GM12878 (cell line): ENCODE data around the gene PPP1R15A. TPM values are rescaled to one million over a fixed set of nuclear protein-coding genes. Genes with fewer than 3 reads are reported as not detected.

Source experiments
- ATAC-seq: fragments of 200-7000 bp; cut with Tn5 transposase; 3 replicates; pipeline ENCODE4 v1.9.1; 2020; ENCODE audit warnings: mild to moderate bottlenecking, moderate library complexity
- BruUV-seq: library from RNA; stranded (reverse); fragments of 400-500 nt; replicated peaks from 2 replicates; lab custom pipeline; 2021; lab: Mats Ljungman, UMichigan
- CTCF ChIA-PET: fragments of 300-600 bp; sonication (Branson Sonifier 250); formaldehyde crosslinking; extraction: SDS; loops from one replicate; lab custom pipeline; 2021; ENCODE audit warnings: inconsistent platforms; lab: Yijun Ruan, JAX
- POLR2A ChIA-PET: fragments of 350-600 bp; formaldehyde crosslinking; extraction: SDS; loops from one replicate; lab custom pipeline; 2021; ENCODE audit warnings: inconsistent platforms; lab: Charles Lee
- RAD21 ChIA-PET: fragments of 300-600 bp; sonication (Branson Sonifier 250); formaldehyde crosslinking; loops from one replicate; lab custom pipeline; 2023; ENCODE audit warnings: antibody characterized with exemption; ENCODE audit not compliant: unreplicated experiment; lab: Charles Lee
- SMC1A ChIA-PET: fragments of 300-600 bp; sonication (Branson Sonifier 250); formaldehyde crosslinking; loops from one replicate; lab custom pipeline; 2023; ENCODE audit not compliant: unreplicated experiment, uncharacterized antibody; lab: Charles Lee
- DNase-seq: peaks from one replicate; pipeline ENCODE4 v3.0.0-alpha.2; 2011; ENCODE audit warnings: low read depth, low spot score
- FAIRE-seq: peaks from 3 replicates; lab custom pipeline; 2011; peaks lifted over from hg19 to GRCh38; lab: Jason Lieb, UNC
- H2AFZ ChIP-seq: 2 replicates; pipeline ENCODE4 v1.6.0; 2011; ENCODE audit warnings: low read depth, low read length, control low read depth; ENCODE audit not compliant: control insufficient read depth
- H3K27ac ChIP-seq: 2 replicates; pipeline ENCODE4 v1.5.1; 2011; ENCODE audit warnings: control low read depth; ENCODE audit not compliant: control insufficient read depth, insufficient read depth
- H3K27me3 ChIP-seq, 2 experiments: replicated peaks in 1 of 2; 2 replicates each; pipeline versions ENCODE4 v1.6.0 to v1.6.1; 2011; ENCODE audit warnings: low read length in 1 of 2; ENCODE audit not compliant: control insufficient read depth in 2 of 2, insufficient read depth in 2 of 2
- H3K36me3 ChIP-seq, 2 experiments: 2 replicates each; pipeline ENCODE4 v1.5.1; 2011; ENCODE audit warnings: low read length in 1 of 2; ENCODE audit not compliant: control insufficient read depth in 2 of 2, insufficient read depth in 2 of 2
- H3K4me1 ChIP-seq: 2 replicates; pipeline ENCODE4 v1.6.1; 2011; ENCODE audit warnings: mild to moderate bottlenecking, low read length, moderate library complexity, mixed read lengths; ENCODE audit not compliant: control insufficient read depth, insufficient read depth
- H3K4me2 ChIP-seq: 2 replicates; pipeline ENCODE4 v1.6.0; 2011; ENCODE audit warnings: control low read depth; ENCODE audit not compliant: control insufficient read depth, insufficient read depth
- H3K4me3 ChIP-seq: fragments of 200-600 bp; sonication (generic); 2 replicates; pipeline ENCODE4 v1.5.1; 2016
- H3K79me2 ChIP-seq: 2 replicates; pipeline ENCODE4 v1.6.0; 2011; ENCODE audit warnings: low read length; ENCODE audit not compliant: control insufficient read depth, insufficient read depth
- H3K9ac ChIP-seq: 2 replicates; pipeline ENCODE4 v1.8.0; 2011; ENCODE audit warnings: low read length, control low read depth, mixed read lengths; ENCODE audit not compliant: control insufficient read depth, insufficient read depth
- H3K9me3 ChIP-seq: replicated peaks from 3 replicates; pipeline ENCODE4 v1.5.1; 2011; ENCODE audit warnings: mild to moderate bottlenecking, low read length; ENCODE audit not compliant: control insufficient read depth, insufficient read depth
- H4K20me1 ChIP-seq: 2 replicates; pipeline ENCODE4 v1.6.0; 2011; ENCODE audit not compliant: control insufficient read depth, insufficient read depth
- BRCA1 ChIP-seq: IDR thresholded peaks from 2 replicates; pipeline ENCODE4 v1.6.1; 2011; ENCODE audit warnings: low read depth, low read length, improper control_type of control experiment
- CEBPB ChIP-seq, 2 experiments: fragments of 150-350 bp in 1 of 2; IDR thresholded peaks; 2 replicates each; pipeline ENCODE4 v1.6.1; 2012 to 2014; ENCODE audit warnings: low read depth in 2 of 2, low read length in 2 of 2, borderline replicate concordance in 1 of 2, inconsistent platforms in 1 of 2
- ETV6 ChIP-seq, 2 experiments: fragments of 450-650 bp in 1 of 2; IDR thresholded peaks in 1 of 2; conservative IDR thresholded peaks in 1 of 2; 2 replicates each; pipeline ENCODE4 v1.6.1; 2014; ENCODE audit warnings: antibody characterized with exemption in 1 of 2, borderline replicate concordance in 1 of 2, low read depth in 1 of 2, mild to moderate bottlenecking in 1 of 2, moderate library complexity in 1 of 2
- HDGF ChIP-seq: fragments of 450-650 bp; IDR thresholded peaks from 2 replicates; pipeline ENCODE4 v1.6.1; 2016; ENCODE audit warnings: antibody characterized with exemption
- NR2F1 ChIP-seq: fragments of 450-650 bp; conservative IDR thresholded peaks from 2 replicates; pipeline ENCODE4 v1.6.1; 2017; ENCODE audit warnings: mild to moderate bottlenecking
- WGBS: methylation state at CpG from one replicate; pipeline ENCODE4 v1.1.6; 2016; ENCODE audit warnings: low lambda C conversion rate; ENCODE audit not compliant: insufficient replicate concordance, insufficient coverage; ENCODE audit errors: missing lambda C conversion rate; 5-methylcytosine and 5-hydroxymethylcytosine counted together
- in situ Hi-C: fragments of 300-500 bp; cut with MboI; formaldehyde crosslinking; loops from 9 replicates; pipeline ENCODE4 v1.14.3; 2018; ENCODE audit warnings: mixed read lengths
- intact Hi-C: fragments of 100-400 bp; cut with micrococcal nuclease; formaldehyde crosslinking; loops from one replicate; pipeline ENCODE4 v1.14.2; 2022; ENCODE audit not compliant: unreplicated experiment
- polyA plus RNA-seq, 11 experiments: library from polyadenylated mRNA; depleted of rRNA in 4 of 11; unstranded in 6 of 11; stranded (reverse) in 5 of 11; fragments of >200 nt; fragmentation: Nextera tagmentation in 4 of 11; fragmentation: Illumina TruSeq in 1 of 11; extraction: Ambion mirVana in 4 of 11; extraction: Trizol in 1 of 11; gene quantifications; 1 replicate in 1 of 11; 2 replicates in 10 of 11; pipeline versions ENCODE4 v1.2.1 to v1.2.3, GENCODE V29; 2011 to 2016; ENCODE audit warnings: inconsistent platforms in 2 of 11, missing spikeins in 2 of 11, low read depth in 1 of 11
- total RNA-seq, 4 experiments: library from RNA; depleted of rRNA in 3 of 4; stranded (reverse); fragments of >200 nt in 3 of 4; fragmentation: Illumina TruSeq in 1 of 4; extraction: Trizol in 1 of 4; gene quantifications; 2 replicates each; pipeline versions ENCODE4 v1.2.1 to v1.2.3, GENCODE V29; 2013 to 2021
- TF ChIP-seq, protein P1 (sequence below): IDR thresholded peaks from 2 replicates; pipeline ENCODE4 v1.6.1; 2012; ENCODE audit warnings: improper control_type of control experiment, low read depth, low read length; ENCODE audit not compliant: insufficient replicate concordance
- TF ChIP-seq, protein P2 (sequence below): fragments of 450-650 bp; IDR thresholded peaks from 2 replicates; pipeline ENCODE4 v1.6.1; 2016; ENCODE audit warnings: mild to moderate bottlenecking, moderate library complexity, borderline replicate concordance

PPP1R15A gene
- total and polyA plus RNA-seq, 10 of the 15 experiments (the other 5 are each of a cell fraction or from before 2014, with no cell fraction given): 0.68 to 50.8 (median 27.7) TPM

DNA sequence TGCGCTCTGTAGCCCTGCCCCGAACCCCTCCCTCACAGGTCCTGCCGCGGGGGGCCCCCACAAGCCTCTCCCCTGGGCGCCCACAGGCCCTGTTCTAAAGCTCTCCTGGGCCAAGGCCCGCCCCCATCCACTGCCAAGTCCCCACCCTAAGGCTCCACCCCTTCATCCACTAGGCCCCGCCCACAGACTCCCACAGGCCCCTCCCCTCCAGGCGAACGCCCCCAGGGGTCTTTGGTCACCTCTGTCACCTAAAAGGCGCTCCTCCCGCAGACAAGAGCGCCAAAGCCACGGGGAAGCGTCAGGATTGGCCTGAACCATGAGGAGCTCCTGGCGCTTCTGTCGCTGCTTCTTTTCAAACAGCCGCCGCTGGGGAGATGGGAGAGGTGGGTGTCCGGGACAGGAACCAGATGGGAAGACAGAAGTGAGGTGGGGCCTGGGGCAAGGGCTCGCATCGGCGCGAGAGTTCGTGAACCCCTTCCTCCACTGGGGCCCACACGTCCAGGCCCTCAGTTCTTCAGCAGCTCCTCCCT lies 24.0 kb downstream of the PPP1R15A start (continued):
- TF ChIP-seq CEBPB (IDR thresholded peaks at IDR 0.05; ENCODE audit: borderline replicate concordance in 1 of 2, low read depth in 2 of 2, low read length in 2 of 2) (no peak), HDGF (peak; percentile 46; the same call in 1 of the 2 replicates), BRCA1 (no peak)

DNA sequence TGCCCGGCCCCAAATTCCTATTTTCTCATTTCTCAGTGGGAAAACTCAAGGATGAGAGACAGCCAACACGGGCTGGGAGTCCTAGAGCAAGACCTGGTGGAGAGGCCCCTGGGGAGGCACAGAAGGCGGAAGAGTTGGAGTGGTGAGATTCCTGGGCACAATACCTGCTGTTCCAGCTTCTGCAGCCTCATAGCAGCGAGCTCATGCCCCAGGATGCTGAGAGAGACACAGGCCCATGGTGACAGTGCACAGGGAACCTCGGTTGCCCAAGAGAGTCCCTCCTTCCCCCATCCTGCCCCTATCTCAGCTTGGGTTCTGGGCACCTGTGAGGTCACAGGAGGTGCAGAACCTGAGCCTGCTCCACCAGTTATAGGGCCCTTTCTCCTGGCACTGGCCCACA lies 25.0 kb downstream of the PPP1R15A start:
- RAD21 ChIA-PET: no interaction called here
- WGBS: 50% methylated on average over 5 of the region's 5 CpGs
- SMC1A ChIA-PET: interaction anchor here (1.7 kb wide), 1 partner anchor 56 kb away, joined by 3 read pairs; no protein-coding TSS in a partner anchor
- no peak overlapping the region for H3K27ac ChIP-seq
- POLR2A ChIA-PET: interaction anchor here (0.9 to 2.5 kb wide), 4 partner anchors 14 to 67 kb away, joined by 4 to 22 read pairs (median 10); no protein-coding TSS in a partner anchor
- H3K4me3 ChIP-seq: no peak overlapping the region
- intact Hi-C loops (no loop called here), in situ Hi-C loops (no loop called here)
- BruUV-seq: no TSS peak
- FAIRE-seq (no peak), ATAC-seq (no peak), DNase-seq (no peak)
- peaks cover 14% of the 10 kb centered on the region for H3K79me2 ChIP-seq
- H3K9ac ChIP-seq: no peak overlapping the region
- H3K4me2 ChIP-seq: no peak overlapping the region
- CTCF ChIA-PET: interaction anchor here (1.1 kb wide), 1 partner anchor 17 kb away, joined by 4 read pairs; no protein-coding TSS in a partner anchor
- no peaks in the 10 kb centered on the region for H3K36me3 ChIP-seq
- H3K9me3 ChIP-seq: no peaks in the 10 kb centered on the region
- H2AFZ ChIP-seq: no peak overlapping the region
- H3K4me1 ChIP-seq: peaks cover 1% of the 10 kb centered on the region
- no peaks in the 10 kb centered on the region for H3K27me3 ChIP-seq
- H4K20me1 ChIP-seq: no peaks in the 10 kb centered on the region
- TF ChIP-seq, protein P1, sequence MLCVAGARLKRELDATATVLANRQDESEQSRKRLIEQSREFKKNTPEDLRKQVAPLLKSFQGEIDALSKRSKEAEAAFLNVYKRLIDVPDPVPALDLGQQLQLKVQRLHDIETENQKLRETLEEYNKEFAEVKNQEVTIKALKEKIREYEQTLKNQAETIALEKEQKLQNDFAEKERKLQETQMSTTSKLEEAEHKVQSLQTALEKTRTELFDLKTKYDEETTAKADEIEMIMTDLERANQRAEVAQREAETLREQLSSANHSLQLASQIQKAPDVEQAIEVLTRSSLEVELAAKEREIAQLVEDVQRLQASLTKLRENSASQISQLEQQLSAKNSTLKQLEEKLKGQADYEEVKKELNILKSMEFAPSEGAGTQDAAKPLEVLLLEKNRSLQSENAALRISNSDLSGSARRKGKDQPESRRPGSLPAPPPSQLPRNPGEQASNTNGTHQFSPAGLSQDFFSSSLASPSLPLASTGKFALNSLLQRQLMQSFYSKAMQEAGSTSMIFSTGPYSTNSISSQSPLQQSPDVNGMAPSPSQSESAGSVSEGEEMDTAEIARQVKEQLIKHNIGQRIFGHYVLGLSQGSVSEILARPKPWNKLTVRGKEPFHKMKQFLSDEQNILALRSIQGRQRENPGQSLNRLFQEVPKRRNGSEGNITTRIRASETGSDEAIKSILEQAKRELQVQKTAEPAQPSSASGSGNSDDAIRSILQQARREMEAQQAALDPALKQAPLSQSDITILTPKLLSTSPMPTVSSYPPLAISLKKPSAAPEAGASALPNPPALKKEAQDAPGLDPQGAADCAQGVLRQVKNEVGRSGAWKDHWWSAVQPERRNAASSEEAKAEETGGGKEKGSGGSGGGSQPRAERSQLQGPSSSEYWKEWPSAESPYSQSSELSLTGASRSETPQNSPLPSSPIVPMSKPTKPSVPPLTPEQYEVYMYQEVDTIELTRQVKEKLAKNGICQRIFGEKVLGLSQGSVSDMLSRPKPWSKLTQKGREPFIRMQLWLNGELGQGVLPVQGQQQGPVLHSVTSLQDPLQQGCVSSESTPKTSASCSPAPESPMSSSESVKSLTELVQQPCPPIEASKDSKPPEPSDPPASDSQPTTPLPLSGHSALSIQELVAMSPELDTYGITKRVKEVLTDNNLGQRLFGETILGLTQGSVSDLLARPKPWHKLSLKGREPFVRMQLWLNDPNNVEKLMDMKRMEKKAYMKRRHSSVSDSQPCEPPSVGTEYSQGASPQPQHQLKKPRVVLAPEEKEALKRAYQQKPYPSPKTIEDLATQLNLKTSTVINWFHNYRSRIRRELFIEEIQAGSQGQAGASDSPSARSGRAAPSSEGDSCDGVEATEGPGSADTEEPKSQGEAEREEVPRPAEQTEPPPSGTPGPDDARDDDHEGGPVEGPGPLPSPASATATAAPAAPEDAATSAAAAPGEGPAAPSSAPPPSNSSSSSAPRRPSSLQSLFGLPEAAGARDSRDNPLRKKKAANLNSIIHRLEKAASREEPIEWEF: no peak
- TF ChIP-seq NR2F1 (no peak), ETV6 (conservative IDR thresholded peaks at IDR 0.05 in 1 of 2, IDR thresholded peaks at IDR 0.05 in 1 of 2; ENCODE audit: borderline replicate concordance in 1 of 2, low read depth in 1 of 2) (no peak)
- TF ChIP-seq, protein P2, sequence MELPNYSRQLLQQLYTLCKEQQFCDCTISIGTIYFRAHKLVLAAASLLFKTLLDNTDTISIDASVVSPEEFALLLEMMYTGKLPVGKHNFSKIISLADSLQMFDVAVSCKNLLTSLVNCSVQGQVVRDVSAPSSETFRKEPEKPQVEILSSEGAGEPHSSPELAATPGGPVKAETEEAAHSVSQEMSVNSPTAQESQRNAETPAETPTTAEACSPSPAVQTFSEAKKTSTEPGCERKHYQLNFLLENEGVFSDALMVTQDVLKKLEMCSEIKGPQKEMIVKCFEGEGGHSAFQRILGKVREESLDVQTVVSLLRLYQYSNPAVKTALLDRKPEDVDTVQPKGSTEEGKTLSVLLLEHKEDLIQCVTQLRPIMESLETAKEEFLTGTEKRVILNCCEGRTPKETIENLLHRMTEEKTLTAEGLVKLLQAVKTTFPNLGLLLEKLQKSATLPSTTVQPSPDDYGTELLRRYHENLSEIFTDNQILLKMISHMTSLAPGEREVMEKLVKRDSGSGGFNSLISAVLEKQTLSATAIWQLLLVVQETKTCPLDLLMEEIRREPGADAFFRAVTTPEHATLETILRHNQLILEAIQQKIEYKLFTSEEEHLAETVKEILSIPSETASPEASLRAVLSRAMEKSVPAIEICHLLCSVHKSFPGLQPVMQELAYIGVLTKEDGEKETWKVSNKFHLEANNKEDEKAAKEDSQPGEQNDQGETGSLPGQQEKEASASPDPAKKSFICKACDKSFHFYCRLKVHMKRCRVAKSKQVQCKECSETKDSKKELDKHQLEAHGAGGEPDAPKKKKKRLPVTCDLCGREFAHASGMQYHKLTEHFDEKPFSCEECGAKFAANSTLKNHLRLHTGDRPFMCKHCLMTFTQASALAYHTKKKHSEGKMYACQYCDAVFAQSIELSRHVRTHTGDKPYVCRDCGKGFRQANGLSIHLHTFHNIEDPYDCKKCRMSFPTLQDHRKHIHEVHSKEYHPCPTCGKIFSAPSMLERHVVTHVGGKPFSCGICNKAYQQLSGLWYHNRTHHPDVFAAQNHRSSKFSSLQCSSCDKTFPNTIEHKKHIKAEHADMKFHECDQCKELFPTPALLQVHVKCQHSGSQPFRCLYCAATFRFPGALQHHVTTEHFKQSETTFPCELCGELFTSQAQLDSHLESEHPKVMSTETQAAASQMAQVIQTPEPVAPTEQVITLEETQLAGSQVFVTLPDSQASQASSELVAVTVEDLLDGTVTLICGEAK: no peak
